K562 (cell line): ENCODE data around the gene ALG14. TPM values are rescaled to one million over a fixed set of nuclear protein-coding genes. Genes with fewer than 3 reads are reported as not detected.

Source experiments
- EWSR1 ChIP-seq: fragments of 450-650 bp; IDR thresholded peaks from 2 replicates; pipeline ENCODE4 v1.6.1; 2018; ENCODE audit warnings: borderline replicate concordance, mild to moderate bottlenecking, low read depth, moderate library complexity; ENCODE audit not compliant: partially characterized antibody
- GMEB1 ChIP-seq: fragments of 250-450 bp; sonication (Bioruptor Pico); IDR thresholded peaks from 2 replicates; pipeline ENCODE4 v1.4.0; 2020; ENCODE audit warnings: mild to moderate bottlenecking
- polyA plus RNA-seq, 8 experiments: library from polyadenylated mRNA; depleted of rRNA in 4 of 8; stranded (reverse) in 5 of 8; unstranded in 3 of 8; fragments of >200 nt; fragmentation: Nextera tagmentation in 2 of 8; fragmentation: Illumina TruSeq in 1 of 8; extraction: Ambion mirVana in 2 of 8; extraction: Trizol in 1 of 8; gene quantifications; 2 replicates each; pipeline versions ENCODE4 v1.2.1 to v1.2.3, GENCODE V29; 2011 to 2014; ENCODE audit warnings: inconsistent platforms in 1 of 8, missing spikeins in 1 of 8
- total RNA-seq, 7 experiments: library from RNA; depleted of rRNA in 6 of 7; stranded (reverse); fragments of >200 nt in 6 of 7; fragmentation: Illumina TruSeq in 2 of 7; extraction: Trizol in 2 of 7; gene quantifications; 2 replicates each; pipeline versions ENCODE4 v1.2.1 to v1.2.3, GENCODE V29; 2011 to 2021; ENCODE audit warnings: low replicate concordance in 1 of 7
- TF ChIP-seq, protein P1 (sequence below): fragments of 450-650 bp; IDR thresholded peaks from 2 replicates; pipeline ENCODE4 v1.6.1; 2016; ENCODE audit warnings: low read depth
- TF ChIP-seq, protein P2 (sequence below): fragments of 450-650 bp; formaldehyde crosslinking; IDR thresholded peaks from 2 replicates; pipeline ENCODE4 v1.4.0; 2022; ENCODE audit warnings: missing genetic modification characterization
- TF ChIP-seq, protein P3 (sequence below): fragments of 250-450 bp; sonication (Bioruptor Pico); IDR thresholded peaks from 2 replicates; pipeline ENCODE4 v1.8.0; 2021; ENCODE audit warnings: moderate library complexity, mild to moderate bottlenecking, inconsistent platforms
- TF ChIP-seq, protein P4 (sequence below): fragments of 450-650 bp; IDR thresholded peaks from 2 replicates; pipeline ENCODE4 v1.6.1; 2017; ENCODE audit warnings: antibody characterized with exemption, mild to moderate bottlenecking

ALG14 gene
- total and polyA plus RNA-seq, 9 of the 15 experiments (the other 6 are each of a cell fraction or from before 2014, with no cell fraction given) = 2.8 to 16.2 (median 4.9) TPM

DNA sequence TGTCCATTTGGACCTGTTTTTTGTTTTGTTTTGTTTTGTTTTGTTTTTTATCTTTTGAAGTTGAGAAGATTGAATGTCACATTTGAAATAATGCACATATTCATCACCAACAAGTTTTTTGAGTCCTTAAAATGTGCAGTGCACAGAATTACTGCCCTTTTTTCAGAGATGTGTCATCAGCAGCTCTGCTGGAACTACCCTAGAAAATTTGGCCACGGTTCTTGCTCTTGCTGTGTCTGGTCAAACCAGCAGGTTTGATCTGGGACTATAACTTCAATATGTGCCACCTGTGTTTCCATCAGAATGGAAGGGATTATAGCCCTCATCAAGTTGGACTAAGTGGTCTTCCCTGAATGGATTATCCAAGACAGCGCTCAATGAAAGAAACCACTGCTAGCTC, 121.7 kb downstream of the ALG14 start (continued):
- TF ChIP-seq, protein P1, sequence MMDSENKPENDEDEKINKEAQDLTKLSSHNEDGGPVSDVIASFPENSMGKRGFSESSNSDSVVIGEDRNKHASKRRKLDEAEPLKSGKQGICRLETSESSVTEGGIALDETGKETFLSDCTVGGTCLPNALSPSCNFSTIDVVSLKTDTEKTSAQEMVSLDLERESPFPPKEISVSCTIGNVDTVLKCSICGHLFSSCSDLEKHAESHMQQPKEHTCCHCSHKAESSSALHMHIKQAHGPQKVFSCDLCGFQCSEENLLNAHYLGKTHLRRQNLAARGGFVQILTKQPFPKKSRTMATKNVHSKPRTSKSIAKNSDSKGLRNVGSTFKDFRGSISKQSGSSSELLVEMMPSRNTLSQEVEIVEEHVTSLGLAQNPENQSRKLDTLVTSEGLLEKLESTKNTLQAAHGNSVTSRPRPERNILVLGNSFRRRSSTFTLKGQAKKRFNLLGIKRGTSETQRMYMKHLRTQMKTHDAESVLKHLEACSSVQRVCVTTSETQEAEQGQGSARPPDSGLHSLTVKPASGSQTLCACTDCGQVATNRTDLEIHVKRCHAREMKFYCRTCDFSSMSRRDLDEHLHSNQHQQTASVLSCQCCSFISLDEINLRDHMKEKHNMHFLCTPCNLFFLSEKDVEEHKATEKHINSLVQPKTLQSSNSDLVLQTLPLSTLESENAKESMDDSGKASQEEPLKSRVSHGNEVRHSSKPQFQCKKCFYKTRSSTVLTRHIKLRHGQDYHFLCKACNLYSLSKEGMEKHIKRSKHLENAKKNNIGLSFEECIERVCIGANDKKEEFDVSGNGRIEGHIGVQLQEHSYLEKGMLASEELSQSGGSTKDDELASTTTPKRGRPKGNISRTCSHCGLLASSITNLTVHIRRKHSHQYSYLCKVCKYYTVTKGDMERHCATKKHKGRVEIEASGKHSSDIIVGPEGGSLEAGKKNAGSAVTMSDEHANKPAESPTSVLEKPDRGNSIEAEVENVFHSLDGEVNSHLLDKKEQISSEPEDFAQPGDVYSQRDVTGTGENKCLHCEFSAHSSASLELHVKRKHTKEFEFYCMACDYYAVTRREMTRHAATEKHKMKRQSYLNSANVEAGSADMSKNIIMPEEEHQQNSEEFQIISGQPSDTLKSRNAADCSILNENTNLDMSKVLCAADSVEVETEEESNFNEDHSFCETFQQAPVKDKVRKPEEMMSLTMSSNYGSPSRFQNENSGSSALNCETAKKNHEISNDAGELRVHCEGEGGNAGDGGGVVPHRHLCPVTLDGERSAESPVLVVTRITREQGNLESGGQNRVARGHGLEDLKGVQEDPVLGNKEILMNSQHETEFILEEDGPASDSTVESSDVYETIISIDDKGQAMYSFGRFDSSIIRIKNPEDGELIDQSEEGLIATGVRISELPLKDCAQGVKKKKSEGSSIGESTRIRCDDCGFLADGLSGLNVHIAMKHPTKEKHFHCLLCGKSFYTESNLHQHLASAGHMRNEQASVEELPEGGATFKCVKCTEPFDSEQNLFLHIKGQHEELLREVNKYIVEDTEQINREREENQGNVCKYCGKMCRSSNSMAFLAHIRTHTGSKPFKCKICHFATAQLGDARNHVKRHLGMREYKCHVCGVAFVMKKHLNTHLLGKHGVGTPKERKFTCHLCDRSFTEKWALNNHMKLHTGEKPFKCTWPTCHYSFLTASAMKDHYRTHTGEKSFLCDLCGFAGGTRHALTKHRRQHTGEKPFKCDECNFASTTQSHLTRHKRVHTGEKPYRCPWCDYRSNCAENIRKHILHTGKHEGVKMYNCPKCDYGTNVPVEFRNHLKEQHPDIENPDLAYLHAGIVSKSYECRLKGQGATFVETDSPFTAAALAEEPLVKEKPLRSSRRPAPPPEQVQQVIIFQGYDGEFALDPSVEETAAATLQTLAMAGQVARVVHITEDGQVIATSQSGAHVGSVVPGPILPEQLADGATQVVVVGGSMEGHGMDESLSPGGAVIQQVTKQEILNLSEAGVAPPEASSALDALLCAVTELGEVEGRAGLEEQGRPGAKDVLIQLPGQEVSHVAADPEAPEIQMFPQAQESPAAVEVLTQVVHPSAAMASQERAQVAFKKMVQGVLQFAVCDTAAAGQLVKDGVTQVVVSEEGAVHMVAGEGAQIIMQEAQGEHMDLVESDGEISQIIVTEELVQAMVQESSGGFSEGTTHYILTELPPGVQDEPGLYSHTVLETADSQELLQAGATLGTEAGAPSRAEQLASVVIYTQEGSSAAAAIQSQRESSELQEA = no peak
- TF ChIP-seq, protein P2, sequence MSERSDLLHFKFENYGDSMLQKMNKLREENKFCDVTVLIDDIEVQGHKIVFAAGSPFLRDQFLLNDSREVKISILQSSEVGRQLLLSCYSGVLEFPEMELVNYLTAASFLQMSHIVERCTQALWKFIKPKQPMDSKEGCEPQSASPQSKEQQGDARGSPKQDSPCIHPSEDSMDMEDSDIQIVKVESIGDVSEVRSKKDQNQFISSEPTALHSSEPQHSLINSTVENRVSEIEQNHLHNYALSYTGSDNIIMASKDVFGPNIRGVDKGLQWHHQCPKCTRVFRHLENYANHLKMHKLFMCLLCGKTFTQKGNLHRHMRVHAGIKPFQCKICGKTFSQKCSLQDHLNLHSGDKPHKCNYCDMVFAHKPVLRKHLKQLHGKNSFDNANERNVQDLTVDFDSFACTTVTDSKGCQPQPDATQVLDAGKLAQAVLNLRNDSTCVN (CRISPR knock-in tag) = no peak
- TF ChIP-seq GMEB1 (no peak), EWSR1 (no peak)
- TF ChIP-seq, protein P3, sequence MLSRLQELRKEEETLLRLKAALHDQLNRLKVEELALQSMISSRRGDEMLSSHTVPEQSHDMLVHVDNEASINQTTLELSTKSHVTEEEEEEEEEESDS (CRISPR knock-in tag) = no peak
- TF ChIP-seq, protein P4, sequence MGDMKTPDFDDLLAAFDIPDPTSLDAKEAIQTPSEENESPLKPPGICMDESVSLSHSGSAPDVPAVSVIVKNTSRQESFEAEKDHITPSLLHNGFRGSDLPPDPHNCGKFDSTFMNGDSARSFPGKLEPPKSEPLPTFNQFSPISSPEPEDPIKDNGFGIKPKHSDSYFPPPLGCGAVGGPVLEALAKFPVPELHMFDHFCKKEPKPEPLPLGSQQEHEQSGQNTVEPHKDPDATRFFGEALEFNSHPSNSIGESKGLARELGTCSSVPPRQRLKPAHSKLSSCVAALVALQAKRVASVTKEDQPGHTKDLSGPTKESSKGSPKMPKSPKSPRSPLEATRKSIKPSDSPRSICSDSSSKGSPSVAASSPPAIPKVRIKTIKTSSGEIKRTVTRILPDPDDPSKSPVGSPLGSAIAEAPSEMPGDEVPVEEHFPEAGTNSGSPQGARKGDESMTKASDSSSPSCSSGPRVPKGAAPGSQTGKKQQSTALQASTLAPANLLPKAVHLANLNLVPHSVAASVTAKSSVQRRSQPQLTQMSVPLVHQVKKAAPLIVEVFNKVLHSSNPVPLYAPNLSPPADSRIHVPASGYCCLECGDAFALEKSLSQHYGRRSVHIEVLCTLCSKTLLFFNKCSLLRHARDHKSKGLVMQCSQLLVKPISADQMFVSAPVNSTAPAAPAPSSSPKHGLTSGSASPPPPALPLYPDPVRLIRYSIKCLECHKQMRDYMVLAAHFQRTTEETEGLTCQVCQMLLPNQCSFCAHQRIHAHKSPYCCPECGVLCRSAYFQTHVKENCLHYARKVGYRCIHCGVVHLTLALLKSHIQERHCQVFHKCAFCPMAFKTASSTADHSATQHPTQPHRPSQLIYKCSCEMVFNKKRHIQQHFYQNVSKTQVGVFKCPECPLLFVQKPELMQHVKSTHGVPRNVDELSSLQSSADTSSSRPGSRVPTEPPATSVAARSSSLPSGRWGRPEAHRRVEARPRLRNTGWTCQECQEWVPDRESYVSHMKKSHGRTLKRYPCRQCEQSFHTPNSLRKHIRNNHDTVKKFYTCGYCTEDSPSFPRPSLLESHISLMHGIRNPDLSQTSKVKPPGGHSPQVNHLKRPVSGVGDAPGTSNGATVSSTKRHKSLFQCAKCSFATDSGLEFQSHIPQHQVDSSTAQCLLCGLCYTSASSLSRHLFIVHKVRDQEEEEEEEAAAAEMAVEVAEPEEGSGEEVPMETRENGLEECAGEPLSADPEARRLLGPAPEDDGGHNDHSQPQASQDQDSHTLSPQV = no peak
